HG03039 (cell line): Measurements from ENCODE around the gene SKA1.
"Not testable (repeated sequence)": the region's sequence is repeated elsewhere in the genome, so short reads cannot be mapped to it uniquely, and the experiment has no call there.

Experiments
- ATAC-seq: cut with Tn5 transposase; IDR thresholded peaks from one replicate; pipeline ENCODE4 v1.9.1; 2021; ENCODE audit warnings: mild to moderate bottlenecking, moderate library complexity; ENCODE audit not compliant: unreplicated experiment

The SKA1 gene

GRCh38 chr18:50428531-50429206 is 53.8 kb downstream of the SKA1 start:
- ATAC-seq: no peak

- ATAC-seq: no peak
Observed at GRCh38 chr18:50429207-50429948, 54.5 kb downstream of the SKA1 start.

- ATAC-seq: no peak
Observed at GRCh38 chr18:50432915-50433314, 58.1 kb downstream of the SKA1 start.

GRCh38 chr18:50436742-50437141 is 61.9 kb downstream of the SKA1 start:
- not testable (repeated sequence) for ATAC-seq

GRCh38 chr18:50439460-50440015 is 64.7 kb downstream of the SKA1 start:
- ATAC-seq: no peak

- no peak for ATAC-seq
Observed at GRCh38 chr18:50441016-50441415, 66.2 kb downstream of the SKA1 start.

- no peak for ATAC-seq
Observed at GRCh38 chr18:50441501-50441900, 66.7 kb downstream of the SKA1 start.
